ENCODE data around the gene C1GALT1. TPM values are rescaled to one million over a fixed set of nuclear protein-coding genes. Genes with fewer than 3 reads are reported as not detected.
"Not testable (repeated sequence)": the region's sequence is repeated elsewhere in the genome, so short reads cannot be mapped to it uniquely, and the experiment has no call there.

Gene C1GALT1
- total RNA-seq, 1 donor from 2014 or later, result 29.0 TPM

DNA sequence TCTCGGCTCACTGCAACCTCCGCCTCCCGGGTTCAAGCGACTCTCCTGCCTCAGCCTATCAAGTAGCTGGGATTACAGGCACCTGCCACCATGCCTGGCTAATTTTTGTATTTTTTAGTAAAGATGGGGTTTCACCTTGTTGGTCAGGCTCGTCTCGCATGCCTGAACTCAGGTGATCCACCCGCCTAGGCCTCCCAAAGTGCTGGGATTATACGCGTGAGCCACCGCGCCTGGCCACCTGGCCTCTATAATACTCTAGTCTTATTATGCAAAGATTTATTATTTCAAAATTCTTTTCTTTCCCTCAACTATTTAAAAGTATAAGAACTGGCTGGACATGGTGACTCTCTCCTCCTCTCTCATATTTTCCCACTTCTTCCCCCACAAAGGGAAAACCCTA lies 30.0 kb upstream of the C1GALT1 start:
- intact Hi-C loops (cut with DNase I), result no loop called here
- Histone ChIP-seq H3K4me1 (no peaks in the 10 kb centered on the region), H3K36me3 (no peaks in the 10 kb centered on the region), H3K27ac (no peak overlapping the region), H3K27me3 (no peaks in the 10 kb centered on the region), H3K9me3 (no peaks in the 10 kb centered on the region), H3K4me3 (no peak overlapping the region)
- no peak for DNase-seq (ENCODE audit: extremely low spot score in 2 of 2)
- TF ChIP-seq, protein P1, sequence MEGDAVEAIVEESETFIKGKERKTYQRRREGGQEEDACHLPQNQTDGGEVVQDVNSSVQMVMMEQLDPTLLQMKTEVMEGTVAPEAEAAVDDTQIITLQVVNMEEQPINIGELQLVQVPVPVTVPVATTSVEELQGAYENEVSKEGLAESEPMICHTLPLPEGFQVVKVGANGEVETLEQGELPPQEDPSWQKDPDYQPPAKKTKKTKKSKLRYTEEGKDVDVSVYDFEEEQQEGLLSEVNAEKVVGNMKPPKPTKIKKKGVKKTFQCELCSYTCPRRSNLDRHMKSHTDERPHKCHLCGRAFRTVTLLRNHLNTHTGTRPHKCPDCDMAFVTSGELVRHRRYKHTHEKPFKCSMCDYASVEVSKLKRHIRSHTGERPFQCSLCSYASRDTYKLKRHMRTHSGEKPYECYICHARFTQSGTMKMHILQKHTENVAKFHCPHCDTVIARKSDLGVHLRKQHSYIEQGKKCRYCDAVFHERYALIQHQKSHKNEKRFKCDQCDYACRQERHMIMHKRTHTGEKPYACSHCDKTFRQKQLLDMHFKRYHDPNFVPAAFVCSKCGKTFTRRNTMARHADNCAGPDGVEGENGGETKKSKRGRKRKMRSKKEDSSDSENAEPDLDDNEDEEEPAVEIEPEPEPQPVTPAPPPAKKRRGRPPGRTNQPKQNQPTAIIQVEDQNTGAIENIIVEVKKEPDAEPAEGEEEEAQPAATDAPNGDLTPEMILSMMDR (IDR thresholded peaks at IDR 0.05), result no peak
- no peak for TF ChIP-seq POLR2AphosphoS5 (IDR thresholded peaks at IDR 0.05; ENCODE audit: insufficient read depth in 1 of 2, low read depth in 1 of 2)
- no peak for TF ChIP-seq POLR2A (IDR thresholded peaks at IDR 0.05)

DNA sequence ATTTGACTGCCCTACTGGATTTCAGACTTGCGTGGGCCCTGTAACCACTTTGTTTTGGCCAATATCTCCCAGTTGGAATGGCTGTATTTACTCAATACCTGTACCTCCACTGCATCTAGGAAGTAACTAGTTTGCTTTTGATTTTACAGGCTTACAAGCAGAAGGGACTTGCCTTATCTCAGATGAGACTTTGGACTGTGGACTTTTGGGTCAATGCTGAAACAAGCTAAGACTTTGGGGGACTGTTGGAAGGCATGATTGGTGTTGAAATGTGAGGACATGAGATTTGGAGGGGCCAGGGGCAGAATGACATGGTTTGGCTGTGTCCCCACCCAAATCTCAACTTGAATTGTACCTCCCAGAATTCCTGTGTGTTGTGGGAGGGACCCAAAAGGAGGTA lies 28.0 kb upstream of the C1GALT1 start:
- DNase-seq (ENCODE audit: extremely low spot score in 2 of 2); H3K27me3 ChIP-seq; H3K4me1 ChIP-seq; H3K36me3 ChIP-seq; intact Hi-C loops (cut with DNase I); H3K9me3 ChIP-seq; H3K4me3 ChIP-seq; H3K27ac ChIP-seq: not testable (repeated sequence)

DNA sequence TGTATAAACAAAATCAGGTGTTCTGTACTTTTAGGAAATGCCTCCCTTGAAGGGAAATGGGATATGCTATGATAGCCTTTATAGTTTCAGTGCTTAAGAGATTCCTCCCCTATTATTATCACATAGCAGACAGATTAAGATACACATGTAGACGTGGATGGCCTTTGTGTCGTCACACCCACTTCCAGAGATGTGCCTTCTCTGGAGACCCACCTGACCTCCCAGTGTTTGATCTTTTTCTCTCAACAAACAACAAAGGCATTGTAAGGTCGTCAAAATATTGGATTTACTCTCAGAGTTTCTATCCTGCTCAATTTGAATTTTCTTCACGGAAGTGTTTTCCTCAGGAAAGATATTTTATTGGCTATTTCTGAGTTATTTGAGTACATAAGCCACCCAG lies 25.7 kb upstream of the C1GALT1 start:
- Histone ChIP-seq H3K36me3 (no peaks in the 10 kb centered on the region), H3K4me3 (no peak overlapping the region), H3K4me1 (no peaks in the 10 kb centered on the region), H3K27ac (no peak overlapping the region), H3K27me3 (no peaks in the 10 kb centered on the region), H3K9me3 (no peaks in the 10 kb centered on the region)
- DNase-seq (ENCODE audit: extremely low spot score in 2 of 2), result no peak
- intact Hi-C loops (cut with DNase I), result no loop called here
- TF ChIP-seq POLR2AphosphoS5 (IDR thresholded peaks at IDR 0.05; ENCODE audit: insufficient read depth in 1 of 2, low read depth in 1 of 2) (no peak), POLR2A (IDR thresholded peaks at IDR 0.05) (no peak)

GRCh38 chr7:7157177-7157886 lies 25.0 kb upstream of the C1GALT1 start:
- no peaks in the 10 kb centered on the region for H3K9me3 ChIP-seq
- H3K27ac ChIP-seq, result no peak overlapping the region

DNA sequence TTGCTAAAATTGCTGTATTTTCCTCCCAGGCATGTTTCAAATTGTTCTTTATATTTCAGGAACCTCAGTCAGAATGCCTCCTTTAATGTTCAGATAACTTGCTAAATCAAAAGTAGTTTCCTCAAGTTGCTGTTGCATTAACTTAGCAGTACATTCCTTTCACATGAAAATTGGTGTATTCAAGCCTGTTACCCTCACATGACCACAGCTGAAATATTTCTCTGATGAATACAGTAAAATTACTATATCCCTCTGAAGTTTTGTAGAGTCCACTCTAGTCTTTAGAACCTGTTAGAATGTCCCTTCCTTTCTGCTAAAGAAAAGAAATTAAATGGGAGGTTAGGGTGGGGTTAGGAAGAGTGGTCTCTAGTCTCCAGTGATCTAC lies 24.5 kb upstream of the C1GALT1 start:
- DNase-seq (ENCODE audit: extremely low spot score in 2 of 2), result no peak
- no peak overlapping the region for H3K4me3 ChIP-seq
- intact Hi-C loops (cut with DNase I), result no loop called here
- H3K4me1 ChIP-seq, result no peaks in the 10 kb centered on the region
- no peaks in the 10 kb centered on the region for H3K9me3 ChIP-seq
- no peaks in the 10 kb centered on the region for H3K36me3 ChIP-seq
- H3K27me3 ChIP-seq, result no peaks in the 10 kb centered on the region
- TF ChIP-seq POLR2A (IDR thresholded peaks at IDR 0.05), result no peak
- TF ChIP-seq POLR2AphosphoS5 (IDR thresholded peaks at IDR 0.05; ENCODE audit: insufficient read depth in 1 of 2, low read depth in 1 of 2), result no peak
- TF ChIP-seq, protein P1 (IDR thresholded peaks at IDR 0.05), result no peak
- no peak overlapping the region for H3K27ac ChIP-seq

More at GRCh38 chr7:7157177-7157886, 25.0 kb upstream of the C1GALT1 start:
- H3K4me3 ChIP-seq, result no peak overlapping the region
- no peaks in the 10 kb centered on the region for H3K4me1 ChIP-seq
- no peak for DNase-seq (ENCODE audit: extremely low spot score in 2 of 2)
- no peak for TF ChIP-seq POLR2AphosphoS5 (IDR thresholded peaks at IDR 0.05; ENCODE audit: insufficient read depth in 1 of 2, low read depth in 1 of 2)
- TF ChIP-seq, protein P1 (IDR thresholded peaks at IDR 0.05), result no peak
- no peak for TF ChIP-seq POLR2A (IDR thresholded peaks at IDR 0.05)
- intact Hi-C loops (cut with DNase I), result no loop called here
- H3K36me3 ChIP-seq, result no peaks in the 10 kb centered on the region
- no peaks in the 10 kb centered on the region for H3K27me3 ChIP-seq

GRCh38 chr7:7159063-7159658 lies 23.2 kb upstream of the C1GALT1 start:
- H3K27me3 ChIP-seq, result no peaks in the 10 kb centered on the region
- no peak overlapping the region for H3K27ac ChIP-seq
- no peaks in the 10 kb centered on the region for H3K4me1 ChIP-seq
- DNase-seq (ENCODE audit: extremely low spot score in 2 of 2), result no peak
- no peaks in the 10 kb centered on the region for H3K36me3 ChIP-seq
- H3K4me3 ChIP-seq, result no peak overlapping the region
- H3K9me3 ChIP-seq, result no peaks in the 10 kb centered on the region
- TF ChIP-seq POLR2AphosphoS5 (IDR thresholded peaks at IDR 0.05; ENCODE audit: insufficient read depth in 1 of 2, low read depth in 1 of 2) (no peak), POLR2A (IDR thresholded peaks at IDR 0.05) (no peak)
- TF ChIP-seq, protein P1 (IDR thresholded peaks at IDR 0.05), result no peak
- intact Hi-C loops (cut with DNase I), result no loop called here

All from vagina (tissue), 2 donors.